ENCODE results near the gene KLHL29. TPM values are rescaled to one million over a fixed set of nuclear protein-coding genes. Genes with fewer than 3 reads are reported as not detected.

KLHL29 gene
- total RNA-seq, 1 experiment from 2014 or later: 7.7 TPM

GRCh38 chr2:23448906-23449305 is 63.9 kb downstream of the KLHL29 start:
- Histone ChIP-seq H3K27me3 (ENCODE audit: control insufficient read depth, insufficient read depth, low read length) (no peaks in the 10 kb centered on the region), H3K36me3 (ENCODE audit: control insufficient read depth, insufficient read depth, low read length) (no peaks in the 10 kb centered on the region), H3K27ac (ENCODE audit: low read length) (no peak overlapping the region), H3K4me3 (ENCODE audit: low read depth in 2 of 2, low read length in 2 of 2) (no peak overlapping the region), H3K4me1 (ENCODE audit: control insufficient read depth, insufficient read depth, low read length) (no peaks in the 10 kb centered on the region), H3K9me3 (ENCODE audit: control insufficient read depth, insufficient read depth, low read depth, low read length) (no peaks in the 10 kb centered on the region)
- ATAC-seq: no peak
- in situ Hi-C loops (cut with HindIII; ENCODE audit: low pct_unique_long_range_greater_than_20kb, low sequenced_read_pairs): no loop called here
- intact Hi-C loops (cut with micrococcal nuclease; ENCODE audit: unreplicated experiment): no loop called here
- ChIA-PET CTCF (no interaction called here), POLR2A (no interaction called here)
- TF ChIP-seq REST (IDR thresholded peaks at IDR 0.05; ENCODE audit: insufficient read depth in 1 of 2, low read depth in 2 of 2, low read length in 1 of 2) (no peak), POLR2AphosphoS5 (IDR thresholded peaks at IDR 0.05; ENCODE audit: low read depth, low read length) (no peak), TCF7L2 (IDR thresholded peaks at IDR 0.05; ENCODE audit: low read depth, low read length) (no peak), CTCF (IDR thresholded peaks at IDR 0.05) (no peak), SIN3A (IDR thresholded peaks at IDR 0.05; ENCODE audit: borderline replicate concordance, insufficient read depth, low read depth, low read length) (no peak)
- DNase-seq (ENCODE audit: low read depth, low spot score): no peak
- no TSS peak for BruUV-seq (replicated peaks)

DNA sequence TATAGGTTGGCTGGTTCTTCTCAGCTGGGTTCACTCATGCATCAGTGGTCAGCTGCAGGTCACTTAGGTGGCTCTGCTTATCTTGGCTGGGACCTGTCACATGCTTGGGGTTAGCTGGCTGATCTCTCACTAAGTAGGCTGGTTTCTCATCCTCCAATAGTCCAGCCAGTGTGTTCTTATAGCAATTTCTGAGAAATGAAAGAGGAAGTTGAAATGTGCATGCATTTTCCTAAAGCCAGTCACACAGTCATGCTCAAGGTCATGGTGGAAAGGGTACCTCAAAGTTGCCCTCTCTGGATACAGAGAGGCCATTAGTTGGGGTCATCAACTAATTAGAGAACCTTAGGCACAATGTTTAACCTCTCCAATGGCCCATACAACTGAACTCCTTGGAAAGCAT is 64.4 kb downstream of the KLHL29 start:
- ChIA-PET CTCF (no interaction called here), POLR2A (no interaction called here)
- H3K4me3 ChIP-seq (ENCODE audit: low read depth in 2 of 2, low read length in 2 of 2): no peak overlapping the region
- H3K36me3 ChIP-seq (ENCODE audit: control insufficient read depth, insufficient read depth, low read length): no peaks in the 10 kb centered on the region
- no peaks in the 10 kb centered on the region for H3K9me3 ChIP-seq (ENCODE audit: control insufficient read depth, insufficient read depth, low read depth, low read length)
- H3K4me1 ChIP-seq (ENCODE audit: control insufficient read depth, insufficient read depth, low read length): no peaks in the 10 kb centered on the region
- DNase-seq (ENCODE audit: low read depth, low spot score) (no peak), ATAC-seq (no peak; the same call in 1 of the 2 replicates)
- no peaks in the 10 kb centered on the region for H3K27me3 ChIP-seq (ENCODE audit: control insufficient read depth, insufficient read depth, low read length)
- BruUV-seq (replicated peaks): no TSS peak
- intact Hi-C loops (cut with micrococcal nuclease; ENCODE audit: unreplicated experiment): no loop called here
- TF ChIP-seq REST (IDR thresholded peaks at IDR 0.05; ENCODE audit: insufficient read depth in 1 of 2, low read depth in 2 of 2, low read length in 1 of 2) (no peak), TCF7L2 (IDR thresholded peaks at IDR 0.05; ENCODE audit: low read depth, low read length) (no peak), SIN3A (IDR thresholded peaks at IDR 0.05; ENCODE audit: borderline replicate concordance, insufficient read depth, low read depth, low read length) (no peak), CTCF (IDR thresholded peaks at IDR 0.05) (no peak), POLR2AphosphoS5 (IDR thresholded peaks at IDR 0.05; ENCODE audit: low read depth, low read length) (no peak)
- no peak overlapping the region for H3K27ac ChIP-seq (ENCODE audit: low read length)
- in situ Hi-C loops (cut with HindIII; ENCODE audit: low pct_unique_long_range_greater_than_20kb, low sequenced_read_pairs): no loop called here

Measured in Panc1 (cell line).